Osteoblast (primary cell): ENCODE results near the gene ZNF177. TPM values are rescaled to one million over a fixed set of nuclear protein-coding genes. Genes with fewer than 3 reads are reported as not detected.

Source experiments
- DNase-seq: peaks from one replicate; pipeline ENCODE4 v3.0.0; 2011; ENCODE audit warnings: low spot score, mixed read lengths; ENCODE audit not compliant: insufficient read length; ENCODE audit errors: missing footprints
- H2AFZ ChIP-seq: 2 replicates; pipeline ENCODE4 v1.6.0; 2011; ENCODE audit warnings: mild to moderate bottlenecking, low read length
- H3K27ac ChIP-seq: 2 replicates; pipeline ENCODE4 v1.5.1; 2011; ENCODE audit warnings: mild to moderate bottlenecking, low read depth, low read length, moderate library complexity
- H3K27me3 ChIP-seq: 2 replicates; pipeline ENCODE4 v1.6.0; 2012; ENCODE audit warnings: mild to moderate bottlenecking, control low read depth, inconsistent platforms, low read length, moderate library complexity; ENCODE audit not compliant: insufficient read depth
- H3K36me3 ChIP-seq: 2 replicates; pipeline ENCODE4 v1.5.1; 2011; ENCODE audit warnings: mild to moderate bottlenecking, low read length, control low read depth, moderate library complexity; ENCODE audit not compliant: insufficient read depth
- H3K4me1 ChIP-seq: 2 replicates; pipeline ENCODE4 v1.5.1; 2011; ENCODE audit warnings: mild to moderate bottlenecking, low read length, control low read depth, moderate library complexity; ENCODE audit not compliant: insufficient read depth
- H3K4me2 ChIP-seq: 2 replicates; pipeline ENCODE4 v1.6.0; 2011; ENCODE audit warnings: mild to moderate bottlenecking, low read length; ENCODE audit not compliant: insufficient read depth
- H3K4me3 ChIP-seq: fragments of 200-600 bp; sonication (generic); 3 replicates; pipeline ENCODE4 v1.5.1; 2012; ENCODE audit warnings: mild to moderate bottlenecking, low read length, inconsistent platforms; ENCODE audit not compliant: insufficient read depth
- H3K79me2 ChIP-seq: 2 replicates; pipeline ENCODE4 v1.6.0; 2012; ENCODE audit warnings: mild to moderate bottlenecking, low read length, control low read depth, inconsistent platforms; ENCODE audit not compliant: insufficient read depth
- H3K9me3 ChIP-seq: 2 replicates; pipeline ENCODE4 v1.5.1; 2011; ENCODE audit warnings: low read depth, low read length, control low read depth
- H4K20me1 ChIP-seq: 2 replicates; pipeline ENCODE4 v1.6.0; 2012; ENCODE audit warnings: mild to moderate bottlenecking, low read length, control low read depth; ENCODE audit not compliant: insufficient read depth
- total RNA-seq: library from RNA; depleted of rRNA; stranded (reverse); fragments of >200 nt; gene quantifications from 2 replicates; pipeline ENCODE4 v1.2.3, GENCODE V29; 2012
- TF ChIP-seq, protein P1 (sequence below): IDR thresholded peaks from 2 replicates; pipeline ENCODE4 v1.5.1; 2011; ENCODE audit warnings: mild to moderate bottlenecking, low read depth, low read length, moderate library complexity; ENCODE audit errors: extremely low read depth

ZNF177 gene
- total RNA-seq, 1 donor = 0.72 TPM

DNA sequence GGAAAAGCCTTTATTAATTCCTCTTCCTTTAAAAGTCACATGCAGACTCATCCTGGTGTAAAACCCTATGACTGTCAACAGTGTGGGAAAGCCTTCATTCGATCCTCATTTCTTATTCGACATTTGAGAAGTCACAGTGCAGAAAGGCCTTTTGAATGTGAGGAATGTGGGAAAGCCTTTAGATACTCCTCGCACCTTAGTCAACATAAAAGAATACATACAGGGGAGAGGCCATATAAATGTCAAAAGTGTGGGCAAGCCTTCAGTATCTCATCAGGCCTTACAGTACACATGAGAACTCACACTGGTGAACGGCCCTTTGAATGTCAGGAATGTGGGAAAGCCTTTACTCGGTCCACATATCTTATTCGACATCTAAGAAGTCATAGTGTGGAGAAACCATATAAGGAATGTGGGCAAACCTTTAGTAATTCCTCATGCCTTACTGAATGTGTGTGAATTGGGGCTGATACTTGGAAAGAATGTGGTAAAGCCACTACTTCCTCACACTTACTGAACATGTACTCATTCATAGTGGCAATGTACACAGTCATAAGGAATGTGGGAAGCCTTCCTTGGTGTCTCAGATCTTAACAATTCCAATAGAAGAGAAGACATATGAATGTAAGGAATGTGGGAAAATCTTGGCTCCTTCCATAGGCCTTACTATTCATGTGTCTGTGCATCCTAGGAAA is 20.1 kb upstream of the ZNF177 start:
- peaks cover 61% of the 10 kb centered on the region for H3K9me3 ChIP-seq
- TF ChIP-seq, protein P1, sequence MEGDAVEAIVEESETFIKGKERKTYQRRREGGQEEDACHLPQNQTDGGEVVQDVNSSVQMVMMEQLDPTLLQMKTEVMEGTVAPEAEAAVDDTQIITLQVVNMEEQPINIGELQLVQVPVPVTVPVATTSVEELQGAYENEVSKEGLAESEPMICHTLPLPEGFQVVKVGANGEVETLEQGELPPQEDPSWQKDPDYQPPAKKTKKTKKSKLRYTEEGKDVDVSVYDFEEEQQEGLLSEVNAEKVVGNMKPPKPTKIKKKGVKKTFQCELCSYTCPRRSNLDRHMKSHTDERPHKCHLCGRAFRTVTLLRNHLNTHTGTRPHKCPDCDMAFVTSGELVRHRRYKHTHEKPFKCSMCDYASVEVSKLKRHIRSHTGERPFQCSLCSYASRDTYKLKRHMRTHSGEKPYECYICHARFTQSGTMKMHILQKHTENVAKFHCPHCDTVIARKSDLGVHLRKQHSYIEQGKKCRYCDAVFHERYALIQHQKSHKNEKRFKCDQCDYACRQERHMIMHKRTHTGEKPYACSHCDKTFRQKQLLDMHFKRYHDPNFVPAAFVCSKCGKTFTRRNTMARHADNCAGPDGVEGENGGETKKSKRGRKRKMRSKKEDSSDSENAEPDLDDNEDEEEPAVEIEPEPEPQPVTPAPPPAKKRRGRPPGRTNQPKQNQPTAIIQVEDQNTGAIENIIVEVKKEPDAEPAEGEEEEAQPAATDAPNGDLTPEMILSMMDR = no peak

DNA sequence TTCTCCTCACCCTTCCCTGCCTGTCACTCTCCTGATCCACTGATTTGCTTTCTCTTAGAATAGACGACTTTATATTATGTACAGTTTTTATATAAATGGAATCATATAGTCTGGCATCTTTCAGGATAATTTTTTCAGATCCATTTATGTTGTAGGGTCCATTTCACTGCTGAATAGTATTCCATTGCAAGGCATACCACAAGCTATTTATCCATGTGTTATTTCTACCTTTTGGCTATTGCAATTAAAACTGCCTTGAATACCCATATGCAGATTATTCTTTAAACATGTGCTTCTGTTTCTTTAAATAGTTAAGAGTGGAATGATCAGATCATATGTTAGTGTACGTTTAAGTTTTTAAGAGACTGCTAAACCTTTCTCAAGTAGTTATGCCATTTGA is 17.8 kb upstream of the ZNF177 start:
- Histone ChIP-seq H3K27ac (no peak overlapping the region), H3K9me3 (peaks cover 52% of the 10 kb centered on the region), H3K36me3 (peaks cover 23% of the 10 kb centered on the region), H4K20me1 (no peaks in the 10 kb centered on the region), H3K79me2 (no peaks in the 10 kb centered on the region), H3K4me3 (no peak overlapping the region), H3K27me3 (no peaks in the 10 kb centered on the region), H3K4me2 (no peak overlapping the region), H2AFZ (no peak overlapping the region), H3K4me1 (no peaks in the 10 kb centered on the region)
- no peak for DNase-seq
- TF ChIP-seq, protein P1 = no peak

More for the DNA sequence above, 20.1 kb upstream of the ZNF177 start:
- no peak for DNase-seq
- no peak overlapping the region for H3K4me3 ChIP-seq
- H3K4me2 ChIP-seq = no peak overlapping the region
- no peaks in the 10 kb centered on the region for H3K27me3 ChIP-seq
- H4K20me1 ChIP-seq = no peaks in the 10 kb centered on the region
- no peak overlapping the region for H2AFZ ChIP-seq
- no peaks in the 10 kb centered on the region for H3K79me2 ChIP-seq
- H3K36me3 ChIP-seq = peaks cover 23% of the 10 kb centered on the region
- H3K27ac ChIP-seq = no peak overlapping the region
- H3K4me1 ChIP-seq = no peaks in the 10 kb centered on the region

GRCh38 chr19:9348253-9348652 is 14.6 kb upstream of the ZNF177 start:
- no peak overlapping the region for H2AFZ ChIP-seq
- no peaks in the 10 kb centered on the region for H4K20me1 ChIP-seq
- H3K4me1 ChIP-seq = no peaks in the 10 kb centered on the region
- H3K79me2 ChIP-seq = no peaks in the 10 kb centered on the region
- peaks cover 9% of the 10 kb centered on the region for H3K36me3 ChIP-seq
- H3K4me2 ChIP-seq = no peak overlapping the region
- TF ChIP-seq, protein P1 = no peak
- H3K27me3 ChIP-seq = no peaks in the 10 kb centered on the region
- H3K9me3 ChIP-seq = peaks cover 30% of the 10 kb centered on the region
- H3K27ac ChIP-seq = no peak overlapping the region
- DNase-seq = no peak
- H3K4me3 ChIP-seq = no peak overlapping the region

DNA sequence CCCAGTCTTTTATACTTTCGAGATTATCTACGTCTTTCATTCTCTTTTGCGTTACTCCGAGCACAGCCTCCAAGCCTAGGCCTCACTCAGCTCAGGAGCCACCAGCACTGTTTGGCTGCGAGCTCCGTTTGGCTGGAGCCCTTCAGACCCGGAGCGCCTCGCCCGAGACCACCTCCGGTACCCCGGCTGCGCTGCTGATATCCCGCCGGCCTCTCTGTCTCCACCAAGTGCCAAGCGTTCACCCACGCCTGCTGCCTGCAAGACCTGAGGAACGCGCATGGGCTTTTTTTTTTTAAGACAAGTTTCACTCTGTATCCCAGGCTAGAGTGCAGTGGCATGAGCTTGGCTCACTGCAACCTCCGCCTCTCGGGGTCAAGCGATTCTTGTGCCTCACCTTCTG is 14.1 kb upstream of the ZNF177 start:
- Histone ChIP-seq H2AFZ (no peak overlapping the region), H3K4me1 (no peaks in the 10 kb centered on the region), H3K27me3 (no peaks in the 10 kb centered on the region), H3K27ac (no peak overlapping the region), H3K79me2 (no peaks in the 10 kb centered on the region), H3K4me2 (no peak overlapping the region), H3K9me3 (peaks cover 26% of the 10 kb centered on the region), H3K36me3 (peaks cover 6% of the 10 kb centered on the region), H4K20me1 (no peaks in the 10 kb centered on the region), H3K4me3 (no peak overlapping the region)
- no peak for DNase-seq
- TF ChIP-seq, protein P1 = no peak
